Smooth muscle cell (in vitro differentiated cells): Measurements from ENCODE around the gene MORF4L2. TPM values are rescaled to one million over a fixed set of nuclear protein-coding genes. Genes with fewer than 3 reads are reported as not detected.

Source experiments
- DNase-seq: peaks from one replicate; lab custom pipeline; 2025; ENCODE audit not compliant: unreplicated experiment; lab: John Stamatoyannopoulos, UW
- H2AFZ ChIP-seq: fragments of 200-600 bp; sonication (generic); 2 replicates; pipeline ENCODE4 v1.6.0; 2016; ENCODE audit warnings: antibody characterized with exemption, low read depth, mild to moderate bottlenecking
- H3F3A ChIP-seq: fragments of 200-600 bp; sonication (generic); 2 replicates; pipeline ENCODE4 v1.6.0; 2017; ENCODE audit warnings: antibody characterized with exemption, low read depth
- H3K27ac ChIP-seq: fragments of 200-600 bp; sonication (generic); 2 replicates; pipeline ENCODE4 v1.5.1; 2016; ENCODE audit warnings: low read depth, mild to moderate bottlenecking
- H3K27me3 ChIP-seq: fragments of 200-600 bp; sonication (generic); 2 replicates; pipeline ENCODE4 v1.6.1; 2016; ENCODE audit warnings: low read depth, mild to moderate bottlenecking
- H3K36me3 ChIP-seq: fragments of 200-600 bp; sonication (generic); 2 replicates; pipeline ENCODE4 v1.5.1; 2016; ENCODE audit warnings: low read depth
- H3K4me1 ChIP-seq: fragments of 200-600 bp; sonication (generic); 2 replicates; pipeline ENCODE4 v1.5.1; 2016; ENCODE audit warnings: low read depth
- H3K4me2 ChIP-seq: fragments of 200-600 bp; sonication (generic); 2 replicates; pipeline ENCODE4 v1.6.0; 2016; ENCODE audit warnings: mild to moderate bottlenecking
- H3K4me3 ChIP-seq: fragments of 200-600 bp; sonication (generic); 2 replicates; pipeline ENCODE4 v1.5.1; 2016; ENCODE audit warnings: mild to moderate bottlenecking
- H3K79me2 ChIP-seq: fragments of 200-600 bp; sonication (generic); 2 replicates; pipeline ENCODE4 v1.6.0; 2016; ENCODE audit warnings: low read depth, mild to moderate bottlenecking
- H3K9ac ChIP-seq: fragments of 200-600 bp; sonication (generic); 2 replicates; pipeline ENCODE4 v1.6.0; 2016; ENCODE audit warnings: low read depth
- H3K9me3 ChIP-seq: fragments of 200-600 bp; sonication (generic); replicated peaks from 2 replicates; pipeline ENCODE4 v1.5.1; 2016; ENCODE audit warnings: low read depth
- H4K20me1 ChIP-seq: fragments of 200-600 bp; sonication (generic); 2 replicates; pipeline ENCODE4 v1.6.0; 2016; ENCODE audit warnings: low read depth
- WGBS: methylation state at CpG from one replicate; pipeline ENCODE4 v1.1.7; 2016; ENCODE audit warnings: low lambda C conversion rate; 5-methylcytosine and 5-hydroxymethylcytosine counted together
- polyA plus RNA-seq: library from polyadenylated mRNA; unstranded; fragments of >200 nt; fragmentation: Nextera tagmentation; extraction: Ambion mirVana; gene quantifications from 2 replicates; pipeline ENCODE4 v1.2.1, GENCODE V29; 2016
- total RNA-seq: library from RNA; depleted of rRNA; stranded (reverse); fragments of >200 nt; gene quantifications from 2 replicates; pipeline ENCODE4 v1.2.3, GENCODE V29; 2014
- TF ChIP-seq, protein P1 (sequence below): fragments of 200-600 bp; sonication (generic); IDR thresholded peaks from 2 replicates; pipeline ENCODE4 v1.5.1; 2017; ENCODE audit warnings: borderline replicate concordance, mild to moderate bottlenecking, antibody characterized with exemption; ENCODE audit not compliant: insufficient read depth, poor library complexity, severe bottlenecking

The MORF4L2 gene
- total and polyA plus RNA-seq, 2 experiments from 2014 or later: 726 to 1,824 TPM

DNA sequence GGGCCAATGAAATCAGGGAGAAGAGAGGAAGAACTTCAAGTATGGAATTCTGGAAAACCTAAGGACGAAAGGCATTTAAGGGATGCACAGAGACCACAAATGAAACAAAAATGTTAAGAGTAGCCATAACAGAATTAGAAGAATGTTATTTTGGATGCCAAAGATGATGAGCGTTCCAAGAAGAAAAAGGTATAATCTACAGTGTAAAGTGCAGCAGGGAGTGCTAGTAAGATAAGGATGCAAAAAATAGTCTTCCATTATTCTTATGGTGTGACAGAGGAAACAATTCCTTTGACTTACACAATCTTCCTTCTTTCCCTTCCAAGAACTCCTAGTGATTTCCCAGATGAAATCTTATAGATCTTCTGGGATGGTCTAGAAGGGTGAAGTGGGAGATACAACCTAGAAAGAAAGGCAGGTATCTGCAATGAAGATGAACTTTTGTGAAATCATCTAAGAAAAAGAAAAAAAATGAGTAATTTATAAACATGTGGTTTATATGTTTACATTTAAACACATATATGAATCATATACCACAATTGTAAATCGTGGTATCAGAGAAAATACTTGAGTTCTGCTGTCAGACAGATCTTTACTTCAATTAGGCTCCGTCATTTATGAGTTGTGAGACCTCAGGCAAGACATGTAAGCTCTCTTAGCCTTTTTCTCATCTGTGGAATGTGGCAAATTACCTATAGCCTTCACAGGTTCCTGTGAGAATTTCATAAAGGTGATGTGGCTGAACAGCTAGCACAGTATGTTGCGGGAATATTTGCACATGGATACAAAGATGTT is 8.1 kb downstream of the MORF4L2 start:
- no peaks in the 10 kb centered on the region for H3K27me3 ChIP-seq
- peaks cover 18% of the 10 kb centered on the region for H3K36me3 ChIP-seq
- no peak for DNase-seq
- H2AFZ ChIP-seq: no peak overlapping the region
- peaks cover 5% of the 10 kb centered on the region for H3K4me1 ChIP-seq
- 52% methylated on average over 5 of the region's 5 CpGs for WGBS
- H3K9me3 ChIP-seq: no peaks in the 10 kb centered on the region
- peaks cover 26% of the 10 kb centered on the region for H3K79me2 ChIP-seq
- TF ChIP-seq, protein P1, sequence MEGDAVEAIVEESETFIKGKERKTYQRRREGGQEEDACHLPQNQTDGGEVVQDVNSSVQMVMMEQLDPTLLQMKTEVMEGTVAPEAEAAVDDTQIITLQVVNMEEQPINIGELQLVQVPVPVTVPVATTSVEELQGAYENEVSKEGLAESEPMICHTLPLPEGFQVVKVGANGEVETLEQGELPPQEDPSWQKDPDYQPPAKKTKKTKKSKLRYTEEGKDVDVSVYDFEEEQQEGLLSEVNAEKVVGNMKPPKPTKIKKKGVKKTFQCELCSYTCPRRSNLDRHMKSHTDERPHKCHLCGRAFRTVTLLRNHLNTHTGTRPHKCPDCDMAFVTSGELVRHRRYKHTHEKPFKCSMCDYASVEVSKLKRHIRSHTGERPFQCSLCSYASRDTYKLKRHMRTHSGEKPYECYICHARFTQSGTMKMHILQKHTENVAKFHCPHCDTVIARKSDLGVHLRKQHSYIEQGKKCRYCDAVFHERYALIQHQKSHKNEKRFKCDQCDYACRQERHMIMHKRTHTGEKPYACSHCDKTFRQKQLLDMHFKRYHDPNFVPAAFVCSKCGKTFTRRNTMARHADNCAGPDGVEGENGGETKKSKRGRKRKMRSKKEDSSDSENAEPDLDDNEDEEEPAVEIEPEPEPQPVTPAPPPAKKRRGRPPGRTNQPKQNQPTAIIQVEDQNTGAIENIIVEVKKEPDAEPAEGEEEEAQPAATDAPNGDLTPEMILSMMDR: no peak
- H3K27ac ChIP-seq: peak overlapping the region; percentile 100
- H3K4me3 ChIP-seq: no peak overlapping the region
- H3F3A ChIP-seq: peaks cover 83% of the 10 kb centered on the region
- peaks cover 99% of the 10 kb centered on the region for H4K20me1 ChIP-seq
- H3K9ac ChIP-seq: no peak overlapping the region
- peak overlapping the region; percentile 29 for H3K4me2 ChIP-seq

DNA sequence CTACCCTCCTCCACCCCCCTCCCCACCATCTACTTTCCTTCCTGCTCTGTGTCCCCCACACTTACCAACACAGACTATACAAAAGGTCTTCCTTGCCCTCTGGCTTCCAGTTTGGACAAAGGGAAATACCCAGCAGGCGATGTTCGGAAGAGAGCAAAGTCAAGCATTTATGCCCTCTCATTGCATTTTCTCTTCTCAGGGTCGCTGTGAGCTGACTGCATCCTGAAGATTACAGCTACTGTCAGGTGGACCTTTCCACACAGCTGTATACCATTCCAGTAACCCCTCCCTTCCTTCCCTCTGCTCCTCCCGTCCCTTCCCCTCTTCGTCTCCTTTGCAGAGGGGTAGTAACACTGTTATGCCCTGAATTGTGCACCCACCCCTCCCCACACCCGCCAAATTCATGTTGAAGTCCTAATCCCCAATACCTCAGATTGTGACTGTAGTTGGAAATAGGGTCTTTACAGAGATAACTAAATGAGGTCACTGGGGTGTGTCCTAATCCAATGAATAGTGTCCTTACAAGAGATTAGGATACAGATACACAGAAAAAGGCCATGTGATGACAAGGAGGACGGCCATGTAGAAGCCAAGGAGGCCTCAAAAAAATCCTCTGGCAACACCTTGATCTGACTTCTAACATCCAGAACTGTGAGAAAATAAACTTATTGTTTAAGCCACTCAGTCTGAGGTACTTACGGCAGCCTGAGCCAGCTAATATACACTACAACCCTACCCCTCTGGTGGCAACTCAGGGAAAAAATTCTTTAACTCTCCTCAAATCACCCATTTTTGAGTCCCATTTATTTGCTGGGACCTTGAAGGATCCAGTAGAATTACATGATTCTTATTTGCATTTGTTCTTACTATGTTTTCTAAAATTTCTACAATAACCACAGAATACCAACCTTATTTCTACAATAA is 11.7 kb downstream of the MORF4L2 start:
- Histone ChIP-seq H3K4me2 (no peak overlapping the region), H2AFZ (no peak overlapping the region), H3K9me3 (no peaks in the 10 kb centered on the region), H3K79me2 (no peaks in the 10 kb centered on the region), H3K27ac (peak overlapping the region; percentile 1), H3K4me1 (peaks cover 4% of the 10 kb centered on the region), H3K27me3 (no peaks in the 10 kb centered on the region), H3K9ac (no peak overlapping the region), H3K36me3 (peaks cover 11% of the 10 kb centered on the region), H4K20me1 (peaks cover 64% of the 10 kb centered on the region), H3K4me3 (no peak overlapping the region), H3F3A (peaks cover 49% of the 10 kb centered on the region)
- TF ChIP-seq, protein P1: no peak
- 69% methylated on average over 8 of the region's 8 CpGs for WGBS
- no peak for DNase-seq

DNA sequence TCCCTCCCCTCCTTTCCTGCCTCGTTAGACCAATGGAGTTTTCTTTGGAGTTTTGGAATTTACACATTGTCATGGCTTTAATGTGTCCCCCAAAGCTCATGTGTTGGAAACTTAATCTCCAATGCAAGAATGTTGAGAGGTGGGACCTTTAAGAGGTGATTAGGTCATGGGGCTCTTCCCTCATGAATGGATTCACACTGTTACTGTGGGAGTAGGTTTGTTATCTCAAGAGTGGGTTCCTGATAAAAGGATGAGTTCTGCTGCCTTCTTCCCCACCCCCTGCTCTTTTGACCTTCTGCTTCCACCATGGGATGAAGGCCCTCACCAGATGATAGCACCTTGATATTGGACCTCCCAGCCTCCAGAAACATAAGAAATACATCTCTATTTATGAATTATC is 16.8 kb downstream of the MORF4L2 start:
- peaks cover 5% of the 10 kb centered on the region for H3K27me3 ChIP-seq
- H3K9ac ChIP-seq: no peak overlapping the region
- H3K4me2 ChIP-seq: no peak overlapping the region
- H3F3A ChIP-seq: peaks cover 5% of the 10 kb centered on the region
- DNase-seq: no peak
- TF ChIP-seq, protein P1: no peak
- no peaks in the 10 kb centered on the region for H3K36me3 ChIP-seq
- no peaks in the 10 kb centered on the region for H3K79me2 ChIP-seq
- no peak overlapping the region for H3K4me3 ChIP-seq
- H2AFZ ChIP-seq: no peak overlapping the region
- H3K9me3 ChIP-seq: no peaks in the 10 kb centered on the region
- H3K4me1 ChIP-seq: no peaks in the 10 kb centered on the region
- H4K20me1 ChIP-seq: peaks cover 13% of the 10 kb centered on the region
- no peak overlapping the region for H3K27ac ChIP-seq
- WGBS: 72% methylated on average over 1 of the region's 1 CpG
